A549 (cell line): Measurements from ENCODE around the gene PIGC.

Experiments used
- CHD2 ChIP-seq: fragments of 150-350 bp; IDR thresholded peaks from 2 replicates; pipeline ENCODE4 v1.6.1; 2014; ENCODE audit warnings: low read length; ENCODE audit not compliant: partially characterized antibody
- MYC ChIP-seq: IDR thresholded peaks from 2 replicates; pipeline ENCODE4 v1.6.1; 2012; ENCODE audit warnings: mild to moderate bottlenecking, inconsistent platforms, low read length, improper control_type of control experiment, borderline replicate concordance
- POLR2A ChIP-seq: IDR thresholded peaks from 2 replicates; pipeline ENCODE4 v1.6.1; 2012; ENCODE audit warnings: mild to moderate bottlenecking, low read length
- RNF2 ChIP-seq: fragments of 200-600 bp; sonication (generic); IDR thresholded peaks from 2 replicates; pipeline ENCODE4 v1.6.1; 2016; ENCODE audit warnings: low read depth, mild to moderate bottlenecking, antibody characterized with exemption, moderate library complexity, borderline replicate concordance
- TF ChIP-seq, protein P1 (sequence below): fragments of >200 bp; sonication (Bioruptor Twin); formaldehyde crosslinking; IDR thresholded peaks from 3 replicates; pipeline ENCODE4 v1.5.1; 2016
- TF ChIP-seq, protein P2 (sequence below): IDR thresholded peaks from 2 replicates; pipeline ENCODE4 v1.6.1; 2012

DNA sequence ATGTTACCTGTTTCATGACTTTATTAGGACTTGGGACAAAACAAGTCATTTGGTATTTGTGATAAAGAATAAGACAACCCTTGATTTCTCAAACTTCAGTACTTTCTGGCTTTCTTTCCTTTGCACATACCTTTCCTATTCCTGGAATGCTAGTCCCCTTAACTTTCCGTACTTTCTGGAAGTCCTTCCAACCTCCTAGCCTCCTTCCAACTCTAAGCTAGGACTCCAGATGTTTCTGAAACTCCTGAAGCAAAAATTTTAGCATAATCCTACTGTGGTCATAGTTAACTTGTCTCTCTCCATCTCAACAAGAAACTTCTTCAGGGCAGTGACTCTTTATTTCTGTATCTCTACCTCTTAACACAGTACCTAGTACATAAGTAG, 43.2 kb downstream of the PIGC start:
- TF ChIP-seq, protein P1, sequence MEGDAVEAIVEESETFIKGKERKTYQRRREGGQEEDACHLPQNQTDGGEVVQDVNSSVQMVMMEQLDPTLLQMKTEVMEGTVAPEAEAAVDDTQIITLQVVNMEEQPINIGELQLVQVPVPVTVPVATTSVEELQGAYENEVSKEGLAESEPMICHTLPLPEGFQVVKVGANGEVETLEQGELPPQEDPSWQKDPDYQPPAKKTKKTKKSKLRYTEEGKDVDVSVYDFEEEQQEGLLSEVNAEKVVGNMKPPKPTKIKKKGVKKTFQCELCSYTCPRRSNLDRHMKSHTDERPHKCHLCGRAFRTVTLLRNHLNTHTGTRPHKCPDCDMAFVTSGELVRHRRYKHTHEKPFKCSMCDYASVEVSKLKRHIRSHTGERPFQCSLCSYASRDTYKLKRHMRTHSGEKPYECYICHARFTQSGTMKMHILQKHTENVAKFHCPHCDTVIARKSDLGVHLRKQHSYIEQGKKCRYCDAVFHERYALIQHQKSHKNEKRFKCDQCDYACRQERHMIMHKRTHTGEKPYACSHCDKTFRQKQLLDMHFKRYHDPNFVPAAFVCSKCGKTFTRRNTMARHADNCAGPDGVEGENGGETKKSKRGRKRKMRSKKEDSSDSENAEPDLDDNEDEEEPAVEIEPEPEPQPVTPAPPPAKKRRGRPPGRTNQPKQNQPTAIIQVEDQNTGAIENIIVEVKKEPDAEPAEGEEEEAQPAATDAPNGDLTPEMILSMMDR, result no peak
- TF ChIP-seq RNF2, result no peak
- TF ChIP-seq, protein P2, sequence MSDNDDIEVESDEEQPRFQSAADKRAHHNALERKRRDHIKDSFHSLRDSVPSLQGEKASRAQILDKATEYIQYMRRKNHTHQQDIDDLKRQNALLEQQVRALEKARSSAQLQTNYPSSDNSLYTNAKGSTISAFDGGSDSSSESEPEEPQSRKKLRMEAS, result no peak
- no peak for TF ChIP-seq POLR2A
- TF ChIP-seq CHD2, result no peak
- no peak for TF ChIP-seq MYC
